OCI-LY7 (cell line): ENCODE measurements around the gene DCLK1. TPM values are rescaled to one million over a fixed set of nuclear protein-coding genes. Genes with fewer than 3 reads are reported as not detected.

ENCODE experiments used
- BruUV-seq: library from RNA; stranded (reverse); fragments of 400-500 nt; replicated peaks from 2 replicates; lab custom pipeline; 2021; lab: Mats Ljungman, UMichigan
- CTCF ChIA-PET: fragments of 300-600 bp; sonication (Branson Sonifier 250); formaldehyde crosslinking; loops from one replicate; lab custom pipeline; 2022; ENCODE audit warnings: antibody characterized with exemption; ENCODE audit not compliant: unreplicated experiment; lab: Charles Lee
- POLR2A ChIA-PET: fragments of 300-600 bp; sonication (Branson Sonifier 250); formaldehyde crosslinking; loops from one replicate; lab custom pipeline; 2022; ENCODE audit warnings: antibody characterized with exemption; lab: Charles Lee
- DNase-seq: peaks from one replicate; pipeline ENCODE4 v3.0.0-alpha.2; 2015; ENCODE audit warnings: low spot score
- H2AFZ ChIP-seq: fragments of 200-600 bp; sonication (generic), shearing (Covaris generic); 2 replicates; pipeline ENCODE4 v1.6.1; 2014; ENCODE audit warnings: mild to moderate bottlenecking, antibody characterized with exemption, low read length, moderate library complexity
- H3K27ac ChIP-seq: fragments of 200-600 bp; sonication (generic); 2 replicates; pipeline ENCODE4 v1.5.1; 2014; ENCODE audit warnings: mixed run types, low read depth, mild to moderate bottlenecking, moderate library complexity, low read length, inconsistent platforms; ENCODE audit not compliant: poor library complexity, severe bottlenecking
- H3K36me3 ChIP-seq: fragments of 200-600 bp; sonication (generic); 2 replicates; pipeline ENCODE4 v1.6.1; 2014; ENCODE audit warnings: mild to moderate bottlenecking, antibody characterized with exemption, low read length, moderate library complexity, mixed read lengths; ENCODE audit not compliant: insufficient read depth
- H3K4me1 ChIP-seq: fragments of 200-600 bp; sonication (generic); 2 replicates; pipeline ENCODE4 v1.5.1; 2014; ENCODE audit warnings: mild to moderate bottlenecking, low read length; ENCODE audit not compliant: insufficient read depth, poor library complexity, severe bottlenecking
- H3K4me2 ChIP-seq: fragments of 200-600 bp; sonication (generic); 2 replicates; pipeline ENCODE4 v1.6.1; 2014; ENCODE audit warnings: mild to moderate bottlenecking, low read length
- H3K4me3 ChIP-seq: fragments of 200-600 bp; sonication (generic); 2 replicates; pipeline ENCODE4 v1.5.1; 2014; ENCODE audit warnings: mild to moderate bottlenecking, low read depth, low read length; ENCODE audit not compliant: poor library complexity, severe bottlenecking
- H3K79me2 ChIP-seq: fragments of 200-600 bp; sonication (generic); 2 replicates; pipeline ENCODE4 v1.6.1; 2016; ENCODE audit warnings: low read depth, mild to moderate bottlenecking, low read length, moderate library complexity, mixed read lengths; ENCODE audit not compliant: insufficient read depth
- H3K9me2 ChIP-seq: fragments of 200-600 bp; sonication (generic); 2 replicates; pipeline ENCODE4 v1.6.1; 2016; ENCODE audit warnings: mild to moderate bottlenecking, low read length, mixed read lengths; ENCODE audit not compliant: insufficient read depth
- H3K9me3 ChIP-seq: fragments of 200-600 bp; sonication (generic); 2 replicates; pipeline ENCODE4 v1.6.1; 2014; ENCODE audit warnings: mild to moderate bottlenecking, mixed run types, low read length, mixed read lengths
- H4K20me1 ChIP-seq: fragments of 200-600 bp; sonication (generic); 2 replicates; pipeline ENCODE4 v1.6.1; 2014; ENCODE audit warnings: mild to moderate bottlenecking, antibody characterized with exemption, low read length, moderate library complexity, mixed read lengths; ENCODE audit not compliant: insufficient read depth
- CTCF ChIP-seq: fragments of 200-600 bp; sonication (generic); conservative IDR thresholded peaks from 2 replicates; pipeline ENCODE4 v1.5.1; 2014; ENCODE audit warnings: mild to moderate bottlenecking, antibody characterized with exemption, low read length, moderate library complexity, mixed read lengths
- EZH2phosphoT487 ChIP-seq: fragments of 200-600 bp; sonication (generic); IDR thresholded peaks from 2 replicates; pipeline ENCODE4 v1.6.1; 2018; ENCODE audit warnings: low read depth, borderline replicate concordance, mild to moderate bottlenecking, mixed run types, antibody characterized with exemption, low read length, moderate library complexity, mixed read lengths
- intact Hi-C: fragments of 100-400 bp; cut with micrococcal nuclease; formaldehyde crosslinking; loops from one replicate; pipeline ENCODE4 v1.10.0; 2022; ENCODE audit not compliant: unreplicated experiment
- total RNA-seq, 2 experiments: library from RNA; depleted of rRNA in 1 of 2; stranded (reverse); fragments of >200 nt in 1 of 2; shearing (Covaris generic) in 1 of 2; gene quantifications; 2 replicates each; pipeline ENCODE4 v1.2.3, GENCODE V29; 2014 to 2022

DCLK1 gene
- total RNA-seq, 2 experiments from 2014 or later, result not detected

- no peak overlapping the region for H3K4me2 ChIP-seq
- POLR2A ChIA-PET, result no interaction called here
- H3K9me2 ChIP-seq, result no peaks in the 10 kb centered on the region
- H2AFZ ChIP-seq, result no peak overlapping the region
- H3K9me3 ChIP-seq, result no peaks in the 10 kb centered on the region
- H4K20me1 ChIP-seq, result no peaks in the 10 kb centered on the region
- DNase-seq, result no peak
- no TSS peak for BruUV-seq
- no peaks in the 10 kb centered on the region for H3K4me1 ChIP-seq
- CTCF ChIA-PET, result no interaction called here
- no peak overlapping the region for H3K27ac ChIP-seq
- TF ChIP-seq CTCF (no peak), EZH2phosphoT487 (no peak)
- no peaks in the 10 kb centered on the region for H3K79me2 ChIP-seq
- intact Hi-C loops, result no loop called here
- H3K4me3 ChIP-seq, result no peak overlapping the region
- H3K36me3 ChIP-seq, result no peaks in the 10 kb centered on the region
Observed at GRCh38 chr13:35866801-35867200, 264.4 kb downstream of the DCLK1 start.

DNA sequence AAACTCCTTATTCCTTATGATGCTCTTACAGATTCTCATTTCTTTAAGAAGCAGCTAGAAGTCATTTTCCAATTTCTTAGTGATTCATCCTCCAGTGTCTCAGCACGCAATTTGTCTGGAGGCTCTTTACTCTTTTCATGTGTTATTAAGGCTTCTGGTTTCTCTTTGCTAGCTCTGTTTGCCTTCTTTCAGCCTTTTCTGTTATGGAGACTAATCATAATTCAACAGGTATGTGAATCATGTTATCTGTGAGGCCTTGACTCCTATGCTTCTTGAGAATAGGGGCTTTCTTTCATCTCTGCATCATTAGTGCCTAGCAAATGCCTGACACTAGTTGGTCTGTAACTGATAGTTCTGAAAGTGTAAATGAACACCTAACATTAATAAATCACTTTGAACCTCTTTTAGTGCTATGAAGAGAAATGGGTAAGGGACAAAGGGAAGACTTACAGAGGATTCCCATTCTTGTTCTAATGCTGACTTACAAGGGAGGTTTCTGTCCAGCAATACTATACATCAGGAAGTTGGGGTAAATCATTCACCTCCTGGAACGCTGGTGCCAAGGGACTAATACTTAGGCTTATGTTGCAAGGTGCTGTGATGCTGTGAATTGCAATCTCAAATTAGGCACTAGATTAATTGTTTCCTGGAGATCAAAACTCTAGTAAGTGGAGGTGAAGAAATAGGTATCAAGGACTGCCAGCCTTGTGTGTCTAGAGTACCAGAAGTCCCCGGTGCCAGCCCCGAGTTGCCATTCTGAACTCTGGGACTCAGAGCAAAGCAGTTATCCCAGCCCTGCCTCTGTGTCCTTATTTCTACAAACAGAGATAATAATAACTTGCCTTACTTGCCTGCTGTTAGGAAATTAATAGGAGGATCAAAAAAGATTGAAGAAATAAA, 265.6 kb downstream of the DCLK1 start:
- no peak overlapping the region for H3K27ac ChIP-seq
- no peaks in the 10 kb centered on the region for H3K79me2 ChIP-seq
- H3K4me3 ChIP-seq, result no peak overlapping the region
- H3K4me1 ChIP-seq, result no peaks in the 10 kb centered on the region
- no peaks in the 10 kb centered on the region for H3K9me2 ChIP-seq
- CTCF ChIA-PET, result no interaction called here
- no peaks in the 10 kb centered on the region for H4K20me1 ChIP-seq
- H2AFZ ChIP-seq, result no peak overlapping the region
- POLR2A ChIA-PET, result no interaction called here
- no peaks in the 10 kb centered on the region for H3K9me3 ChIP-seq
- no TSS peak for BruUV-seq
- no peak overlapping the region for H3K4me2 ChIP-seq
- DNase-seq, result no peak
- intact Hi-C loops, result no loop called here
- TF ChIP-seq EZH2phosphoT487 (no peak), CTCF (no peak)
- H3K36me3 ChIP-seq, result no peaks in the 10 kb centered on the region

DNA sequence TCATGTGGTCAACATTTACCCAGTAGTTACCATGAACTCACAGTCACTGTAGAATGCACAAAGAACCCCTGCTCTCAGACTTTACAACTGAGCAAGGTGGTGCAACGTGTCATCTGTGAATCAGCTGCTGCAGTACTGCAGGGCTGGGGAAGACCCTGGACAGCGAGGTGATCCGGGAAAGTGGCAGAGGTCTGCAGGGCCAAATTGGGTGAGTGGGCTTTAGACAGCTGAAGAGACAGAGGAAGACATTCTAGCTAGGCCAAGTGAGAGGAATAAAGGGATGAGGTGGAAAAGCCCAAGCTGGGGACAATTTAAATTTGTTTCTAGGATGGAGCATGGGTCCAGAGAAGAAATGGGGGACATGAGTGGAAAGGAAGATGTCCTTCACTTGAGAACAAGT, 270.5 kb downstream of the DCLK1 start:
- ChIA-PET CTCF (no interaction called here), POLR2A (no interaction called here)
- BruUV-seq, result no TSS peak
- no peak for DNase-seq
- Histone ChIP-seq H3K4me3 (no peak overlapping the region), H3K9me2 (no peaks in the 10 kb centered on the region), H2AFZ (no peak overlapping the region), H3K36me3 (no peaks in the 10 kb centered on the region), H3K79me2 (no peaks in the 10 kb centered on the region), H3K4me1 (no peaks in the 10 kb centered on the region), H3K4me2 (no peak overlapping the region), H4K20me1 (no peaks in the 10 kb centered on the region), H3K9me3 (no peaks in the 10 kb centered on the region), H3K27ac (no peak overlapping the region)
- intact Hi-C loops, result no loop called here
- TF ChIP-seq EZH2phosphoT487, result no peak
